HG02884 (cell line): ENCODE results near the gene RNF144A.
A peak's percentile ranks its signal among the peaks of the same experiment; 100 is the strongest.

Experiments
- ATAC-seq: cut with Tn5 transposase; IDR thresholded peaks from one replicate; pipeline ENCODE4 v1.9.1; 2021; ENCODE audit warnings: mild to moderate bottlenecking, moderate library complexity; ENCODE audit not compliant: unreplicated experiment

The RNF144A gene

GRCh38 chr2:6906165-6906741, 11.0 kb upstream of the RNF144A start:
- no peak for ATAC-seq

GRCh38 chr2:6908291-6908690, 8.9 kb upstream of the RNF144A start:
- ATAC-seq, result no peak

GRCh38 chr2:6909431-6910385, 7.5 kb upstream of the RNF144A start:
- peak; percentile 98 for ATAC-seq

- no peak for ATAC-seq
These were observed 5.5 kb upstream of the RNF144A start for GRCh38 chr2:6911721-6912120.

GRCh38 chr2:6913415-6914157, 3.6 kb upstream of the RNF144A start:
- no peak for ATAC-seq

GRCh38 chr2:6914828-6915227, 2.4 kb upstream of the RNF144A start:
- ATAC-seq, result no peak

- ATAC-seq, result no peak
These were observed 1.8 kb upstream of the RNF144A start for GRCh38 chr2:6915399-6915798.

- no peak for ATAC-seq
These were observed 988 bp upstream of the RNF144A start for GRCh38 chr2:6916224-6916623.

- no peak for ATAC-seq
These were observed 509 bp upstream of the RNF144A start for GRCh38 chr2:6916736-6917070.

GRCh38 chr2:6917761-6918421, 679 bp downstream of the RNF144A start:
- ATAC-seq, result peak; percentile 29

- ATAC-seq, result no peak
These were observed 2.9 kb downstream of the RNF144A start for GRCh38 chr2:6919901-6920742.

GRCh38 chr2:6920743-6921064, 3.5 kb downstream of the RNF144A start:
- no peak for ATAC-seq

GRCh38 chr2:6921321-6921922, 4.2 kb downstream of the RNF144A start:
- no peak for ATAC-seq

- ATAC-seq, result no peak
These were observed 5.0 kb downstream of the RNF144A start for GRCh38 chr2:6922201-6922656.

GRCh38 chr2:6923319-6923718, 6.1 kb downstream of the RNF144A start:
- ATAC-seq, result no peak

GRCh38 chr2:6924101-6924923, 7.1 kb downstream of the RNF144A start:
- ATAC-seq, result no peak

GRCh38 chr2:6924924-6925409, 7.8 kb downstream of the RNF144A start:
- ATAC-seq, result no peak

GRCh38 chr2:6926071-6926732, 9.0 kb downstream of the RNF144A start:
- no peak for ATAC-seq
